ENCODE results near the gene NANOS3. TPM values are rescaled to one million over a fixed set of nuclear protein-coding genes. Genes with fewer than 3 reads are reported as not detected.

Gene NANOS3
- total and polyA plus RNA-seq, 2 of the 13 experiments (the other 11 are each of a cell fraction or from before 2014, with no cell fraction given), result 0.21 TPM; not detected in 1

GRCh38 chr19:13861714-13862531, 15.0 kb upstream of the NANOS3 start (continued):
- TF ChIP-seq THRA (CRISPR knock-in tag; IDR thresholded peaks at IDR 0.05; ENCODE audit: borderline replicate concordance), result peak; percentile 77
- no peak for TF ChIP-seq SNAPC2 (CRISPR knock-in tag; IDR thresholded peaks at IDR 0.05)
- 0 out of 2 replicates have a peak, but pooled peaks have one; percentile 22 for TF ChIP-seq ZSCAN21 (CRISPR knock-in tag; IDR thresholded peaks at IDR 0.05; ENCODE audit: borderline replicate concordance)
- TF ChIP-seq ZNF543 (CRISPR knock-in tag; IDR thresholded peaks at IDR 0.05), result peak; percentile 24; the same call in 1 of the 2 replicates
- no peak for TF ChIP-seq HIVEP1 (CRISPR knock-in tag; IDR thresholded peaks at IDR 0.05)
- TF ChIP-seq ZNF280D (CRISPR knock-in tag; IDR thresholded peaks at IDR 0.05), result 0 out of 2 replicates have a peak, but pooled peaks have one; percentile 63
- no peak for TF ChIP-seq HES4 (CRISPR knock-in tag; IDR thresholded peaks at IDR 0.05; ENCODE audit: borderline replicate concordance)
- TF ChIP-seq ZBTB38 (CRISPR knock-in tag; IDR thresholded peaks at IDR 0.05), result 0 out of 2 replicates have a peak, but pooled peaks have one; percentile 21
- TF ChIP-seq ATF2 (CRISPR knock-in tag; IDR thresholded peaks at IDR 0.05), result 0 out of 2 replicates have a peak, but pooled peaks have one; percentile 45
- TF ChIP-seq SIN3A (IDR thresholded peaks at IDR 0.05; ENCODE audit: borderline replicate concordance, low read depth, low read length), result 0 out of 2 replicates have a peak, but pooled peaks have one; percentile 36
- no peak for TF ChIP-seq NR2F1 (CRISPR knock-in tag; IDR thresholded peaks at IDR 0.05)
- TF ChIP-seq RBAK (CRISPR knock-in tag; IDR thresholded peaks at IDR 0.05), result no peak
- TF ChIP-seq RARG (CRISPR knock-in tag; IDR thresholded peaks at IDR 0.05; ENCODE audit: low read depth), result no peak
- TF ChIP-seq YY1 (IDR thresholded peaks at IDR 0.05; ENCODE audit: insufficient read depth, insufficient replicate concordance, low read depth, low read length), result peak; percentile 59
- peak; percentile 56; the same call in 1 of the 2 replicates for TF ChIP-seq ZGPAT (CRISPR knock-in tag; IDR thresholded peaks at IDR 0.05)
- peak; percentile 38; the same call in 1 of the 2 replicates for TF ChIP-seq MIXL1 (CRISPR knock-in tag; IDR thresholded peaks at IDR 0.05)
- no peak for TF ChIP-seq MBNL3 (CRISPR knock-in tag; conservative IDR thresholded peaks at IDR 0.05)
- TF ChIP-seq GABPB1 (CRISPR knock-in tag; IDR thresholded peaks at IDR 0.05), result peak; percentile 33; the same call in 1 of the 2 replicates
- no peak for TF ChIP-seq SATB2 (CRISPR knock-in tag; IDR thresholded peaks at IDR 0.05)
- TF ChIP-seq ZNF772 (CRISPR knock-in tag; IDR thresholded peaks at IDR 0.05), result no peak
- no peak for TF ChIP-seq SRSF4 (IDR thresholded peaks at IDR 0.05; ENCODE audit: low read depth, low read length, poor library complexity, severe bottlenecking)

All from HepG2 (cell line).